ENCODE results near the gene CLINT1. TPM values are rescaled to one million over a fixed set of nuclear protein-coding genes. Genes with fewer than 3 reads are reported as not detected.

Gene CLINT1
- total and polyA plus RNA-seq, 2 of the 13 experiments (the other 11 are each of a cell fraction or from before 2014, with no cell fraction given) = 64.0 to 104 TPM

DNA sequence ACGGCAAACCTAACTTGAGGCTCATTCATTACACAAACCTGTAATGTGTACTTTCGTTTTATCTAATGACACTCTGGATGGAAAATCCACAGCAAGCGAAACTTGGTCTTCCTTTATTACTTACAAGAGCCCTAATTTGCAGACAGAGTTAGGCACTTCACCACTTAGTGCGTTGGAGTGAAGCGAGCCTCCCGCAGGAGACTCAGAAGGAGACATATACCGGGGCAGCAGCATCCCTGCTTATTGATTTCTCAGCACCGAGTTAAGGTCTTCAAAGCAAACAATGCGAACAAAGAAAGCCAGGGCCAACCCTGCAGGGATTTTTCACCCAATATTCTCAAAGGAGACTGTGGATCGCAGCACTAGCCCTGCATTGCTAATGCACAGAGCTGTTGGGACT lies 86.8 kb downstream of the CLINT1 start (continued):
- TF ChIP-seq POLR2AphosphoS2 (IDR thresholded peaks at IDR 0.05; ENCODE audit: low read depth, low read length) (no peak), ZNF75D (CRISPR knock-in tag; IDR thresholded peaks at IDR 0.05; ENCODE audit: borderline replicate concordance) (no peak), ZNF589 (CRISPR knock-in tag; conservative IDR thresholded peaks at IDR 0.05) (no peak), HOXA9 (CRISPR knock-in tag; IDR thresholded peaks at IDR 0.05; ENCODE audit: borderline replicate concordance) (no peak), ZNF282 (IDR thresholded peaks at IDR 0.05; ENCODE audit: partially characterized antibody) (no peak), TFE3 (CRISPR knock-in tag; IDR thresholded peaks at IDR 0.05) (no peak), FOXJ3 (CRISPR knock-in tag; IDR thresholded peaks at IDR 0.05; ENCODE audit: borderline replicate concordance) (no peak), MAF1 (CRISPR knock-in tag; IDR thresholded peaks at IDR 0.05; ENCODE audit: borderline replicate concordance) (no peak), ZNF644 (CRISPR knock-in tag; IDR thresholded peaks at IDR 0.05; ENCODE audit: low read depth) (no peak), ZNF850 (CRISPR knock-in tag; conservative IDR thresholded peaks at IDR 0.05) (no peak)

- FAIRE-seq = no peak
- in situ Hi-C loops (cut with HindIII; ENCODE audit: extremely low pct_ligation_motif_present, low pct_unique_long_range_greater_than_20kb) = no loop called here
These were observed 88.3 kb downstream of the CLINT1 start for GRCh38 chr5:157770665-157771064.

More at GRCh38 chr5:157770665-157771064, 88.3 kb downstream of the CLINT1 start:
- Histone ChIP-seq H3K79me2 (ENCODE audit: insufficient read depth, low read length) (no peaks in the 10 kb centered on the region), H4K20me1 (ENCODE audit: insufficient read depth, low read length) (no peaks in the 10 kb centered on the region), H3K4me1 (ENCODE audit: insufficient read depth, low read length) (no peaks in the 10 kb centered on the region), H3K9me3 (ENCODE audit: low read length) (no peaks in the 10 kb centered on the region), H3K27me3 (ENCODE audit: control insufficient read depth in 1 of 2, insufficient read depth in 2 of 2, low read length in 2 of 2) (peaks cover 0 to 7% of the 10 kb centered on the region in 2 experiments; a peak in 1 of 5 replicates), H2AFZ (ENCODE audit: low read length) (no peak overlapping the region), H3K9ac (ENCODE audit: insufficient read depth, low read depth, low read length) (no peak overlapping the region), H3K36me3 (replicated peaks in 1 of 2; ENCODE audit: control insufficient read depth in 1 of 2, insufficient read depth in 2 of 2, low read length in 2 of 2) (no peaks in the 10 kb centered on the region), H3K4me3 (replicated peaks in 1 of 3; ENCODE audit: insufficient read depth in 1 of 3, low read depth in 2 of 3, low read length in 3 of 3) (no peak overlapping the region), H3K4me2 (ENCODE audit: low read depth, low read length) (no peak overlapping the region), H3K27ac (ENCODE audit: extremely low read length, insufficient read depth, low read length) (no peak overlapping the region)
- WGBS (ENCODE audit: low lambda C conversion rate) = 41% methylated on average over 4 of the region's 4 CpGs
- DNase-seq (ENCODE audit: low spot score) (no peak), ATAC-seq (no peak)
- intact Hi-C loops (cut with micrococcal nuclease; ENCODE audit: unreplicated experiment) = no loop called here
- CTCF ChIA-PET (ENCODE audit: low intra/inter-chr PET ratio, low total read pairs) = no interaction called here
- no TSS peak for BruUV-seq (replicated peaks)
- POLR2A ChIA-PET = no interaction called here
- no peak for TF ChIP-seq ZNF720 (CRISPR knock-in tag; IDR thresholded peaks at IDR 0.05)
- TF ChIP-seq ASH2L (IDR thresholded peaks at IDR 0.05; ENCODE audit: insufficient read length, low read depth, low read length) = no peak

Data from HepG2 (cell line).